Ectodermal cell (in vitro differentiated cells): Measurements from ENCODE around the gene PDCL3.

ENCODE experiments used
- H3K27ac ChIP-seq: 2 replicates; pipeline ENCODE4 v1.7.0; 2013; ENCODE audit warnings: mild to moderate bottlenecking, low read depth, low read length; ENCODE audit not compliant: insufficient read depth, poor library complexity, severe bottlenecking
- H3K27me3 ChIP-seq: 2 replicates; pipeline ENCODE4 v1.7.0; 2013; ENCODE audit warnings: mild to moderate bottlenecking, low read length; ENCODE audit not compliant: insufficient read depth, control insufficient read depth, poor library complexity, severe bottlenecking
- H3K36me3 ChIP-seq: one replicate; pipeline ENCODE4 v1.7.0; 2013; ENCODE audit warnings: low read length; ENCODE audit not compliant: control insufficient read depth, insufficient read depth
- H3K4me1 ChIP-seq: one replicate; pipeline ENCODE4 v1.7.0; 2013; ENCODE audit warnings: low read length; ENCODE audit not compliant: control insufficient read depth, insufficient read depth
- H3K4me3 ChIP-seq: 2 replicates; pipeline ENCODE4 v1.7.0; 2013; ENCODE audit warnings: low read depth, low read length, control low read depth; ENCODE audit not compliant: insufficient read depth
- H3K9me3 ChIP-seq: 2 replicates; pipeline ENCODE4 v1.7.0; 2013; ENCODE audit warnings: mild to moderate bottlenecking, low read length, moderate library complexity; ENCODE audit not compliant: control insufficient read depth
- WGBS, 2 experiments: methylation state at CpG; one replicate each; pipeline ENCODE4 v1.1.7; 2013; ENCODE audit warnings: missing lambda C conversion rate in 2 of 2; 5-methylcytosine and 5-hydroxymethylcytosine counted together

The PDCL3 gene

DNA sequence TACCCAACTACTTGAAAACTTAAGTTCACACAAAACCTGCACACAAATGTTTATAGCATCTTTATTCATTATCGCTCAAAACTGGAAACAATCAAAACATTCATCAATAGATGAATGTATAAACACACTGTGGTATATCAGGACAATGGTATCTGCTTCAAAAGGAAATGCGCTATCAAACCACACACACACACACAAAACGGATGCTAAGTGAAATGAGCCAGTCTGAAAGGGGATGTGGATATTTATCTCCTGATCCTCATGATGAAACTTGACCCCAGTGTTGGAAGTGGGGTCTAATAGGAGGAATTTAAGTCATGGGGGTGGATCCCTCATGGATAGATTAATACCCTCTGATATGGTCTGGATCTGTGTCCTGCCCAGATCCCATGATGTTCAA is 22.0 kb downstream of the PDCL3 start:
- H3K4me3 ChIP-seq: no peak overlapping the region
- H3K27me3 ChIP-seq: no peaks in the 10 kb centered on the region
- H3K36me3 ChIP-seq: no peaks in the 10 kb centered on the region
- no peaks in the 10 kb centered on the region for H3K9me3 ChIP-seq
- 64 to 100% methylated on average over 1 to 3 of the region's 3 CpGs for WGBS, 2 experiments
- no peak overlapping the region for H3K27ac ChIP-seq
- no peaks in the 10 kb centered on the region for H3K4me1 ChIP-seq

- H3K9me3 ChIP-seq: no peaks in the 10 kb centered on the region
- no peaks in the 10 kb centered on the region for H3K27me3 ChIP-seq
- no peak overlapping the region for H3K27ac ChIP-seq
- H3K4me3 ChIP-seq: no peak overlapping the region
- 85 to 95% methylated on average over 5 to 7 of the region's 7 CpGs for WGBS, 2 experiments
- no peaks in the 10 kb centered on the region for H3K36me3 ChIP-seq
- H3K4me1 ChIP-seq: no peaks in the 10 kb centered on the region
These were observed 25.4 kb downstream of the PDCL3 start for GRCh38 chr2:100588071-100588786.

- Histone ChIP-seq H3K9me3 (no peaks in the 10 kb centered on the region), H3K4me1 (no peaks in the 10 kb centered on the region), H3K27ac (no peak overlapping the region), H3K27me3 (no peaks in the 10 kb centered on the region), H3K4me3 (no peak overlapping the region), H3K36me3 (no peaks in the 10 kb centered on the region)
- WGBS, 2 experiments: 92% methylated on average over 3 of the region's 3 CpGs
These were observed 26.7 kb downstream of the PDCL3 start for GRCh38 chr2:100589527-100589926.

- Histone ChIP-seq H3K9me3 (no peaks in the 10 kb centered on the region), H3K4me1 (no peaks in the 10 kb centered on the region), H3K36me3 (no peaks in the 10 kb centered on the region), H3K27ac (no peak overlapping the region), H3K4me3 (no peak overlapping the region), H3K27me3 (no peaks in the 10 kb centered on the region)
- 89 to 98% methylated on average over 1 of the region's 1 CpG for WGBS, 2 experiments
These were observed 29.4 kb downstream of the PDCL3 start for GRCh38 chr2:100592226-100592625.

DNA sequence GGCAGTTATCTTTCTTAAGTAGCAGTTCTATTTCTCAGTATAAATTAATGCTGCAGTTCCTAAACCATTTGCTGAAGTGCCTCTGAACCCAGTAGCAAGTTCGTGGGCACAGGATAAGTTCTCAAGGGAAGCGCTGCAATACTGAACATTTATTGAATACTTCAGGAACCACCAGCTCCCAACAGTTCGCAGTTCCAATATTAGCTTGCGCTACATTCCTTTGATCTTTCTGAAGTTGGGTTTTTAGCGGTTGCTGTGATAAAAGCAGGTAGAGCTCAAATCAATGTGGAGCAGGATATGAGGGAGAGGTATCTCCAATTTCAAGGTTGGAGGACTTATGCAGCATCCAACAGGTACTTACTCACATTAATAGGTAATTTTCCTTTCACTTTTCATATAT is 33.7 kb downstream of the PDCL3 start:
- no peak overlapping the region for H3K4me3 ChIP-seq
- no peaks in the 10 kb centered on the region for H3K4me1 ChIP-seq
- no peaks in the 10 kb centered on the region for H3K36me3 ChIP-seq
- no peaks in the 10 kb centered on the region for H3K9me3 ChIP-seq
- WGBS, 2 experiments: 93 to 96% methylated on average over 5 of the region's 5 CpGs
- no peaks in the 10 kb centered on the region for H3K27me3 ChIP-seq
- no peak overlapping the region for H3K27ac ChIP-seq

GRCh38 chr2:100599566-100599965 is 36.8 kb downstream of the PDCL3 start:
- no peak overlapping the region for H3K4me3 ChIP-seq
- H3K27me3 ChIP-seq: no peaks in the 10 kb centered on the region
- H3K9me3 ChIP-seq: no peaks in the 10 kb centered on the region
- no peaks in the 10 kb centered on the region for H3K36me3 ChIP-seq
- WGBS, 2 experiments: 95 to 99% methylated on average over 3 of the region's 3 CpGs
- peaks cover 3% of the 10 kb centered on the region for H3K4me1 ChIP-seq
- no peak overlapping the region for H3K27ac ChIP-seq

- 66 to 74% methylated on average over 3 of the region's 3 CpGs for WGBS, 2 experiments
These were observed 38.9 kb downstream of the PDCL3 start for GRCh38 chr2:100601661-100602060.

GRCh38 chr2:100603414-100603813 is 40.6 kb downstream of the PDCL3 start:
- peaks cover 3% of the 10 kb centered on the region for H3K4me1 ChIP-seq
- no peaks in the 10 kb centered on the region for H3K9me3 ChIP-seq
- H3K27me3 ChIP-seq: no peaks in the 10 kb centered on the region
- H3K36me3 ChIP-seq: no peaks in the 10 kb centered on the region
- H3K4me3 ChIP-seq: no peak overlapping the region
- H3K27ac ChIP-seq: no peak overlapping the region
- WGBS, 2 experiments: 85 to 92% methylated on average over 7 of the region's 7 CpGs

More at GRCh38 chr2:100601661-100602060, 38.9 kb downstream of the PDCL3 start:
- H3K4me3 ChIP-seq: no peak overlapping the region
- H3K27me3 ChIP-seq: no peaks in the 10 kb centered on the region
- H3K36me3 ChIP-seq: no peaks in the 10 kb centered on the region
- H3K9me3 ChIP-seq: no peaks in the 10 kb centered on the region
- peaks cover 3% of the 10 kb centered on the region for H3K4me1 ChIP-seq
- no peak overlapping the region for H3K27ac ChIP-seq

DNA sequence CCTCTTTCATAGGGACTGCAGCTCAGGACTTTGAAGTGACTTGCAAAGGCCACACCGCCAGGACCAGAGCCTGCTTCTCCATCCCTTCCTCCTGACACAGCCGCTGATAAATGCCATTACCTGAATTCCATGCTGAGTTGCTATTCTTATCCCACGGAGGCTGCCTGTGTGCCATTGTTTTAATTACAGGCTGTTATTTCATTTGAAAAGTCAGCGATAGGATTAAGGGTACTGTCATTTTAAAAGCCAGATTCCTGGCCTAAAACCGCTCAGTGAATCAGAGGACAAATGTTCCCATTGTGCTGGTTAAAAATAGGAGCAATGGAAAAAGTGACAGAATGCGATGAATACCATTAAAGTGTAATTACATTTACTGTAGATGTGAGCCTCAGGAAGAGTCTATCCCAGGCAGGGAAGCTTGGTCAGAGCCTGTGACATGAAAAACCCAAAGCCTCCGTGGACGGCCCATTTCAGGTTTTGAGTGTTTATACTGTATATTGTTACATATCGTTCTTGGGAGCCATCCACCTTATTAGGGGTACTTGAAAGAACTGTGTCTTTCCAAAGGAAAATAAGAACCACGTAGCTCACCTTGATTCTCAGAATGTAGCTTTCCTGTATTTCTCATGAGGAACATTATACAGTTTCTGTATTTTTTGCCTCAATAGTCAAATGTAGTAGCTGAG is 41.3 kb downstream of the PDCL3 start:
- Histone ChIP-seq H3K27ac (no peak overlapping the region), H3K27me3 (no peaks in the 10 kb centered on the region), H3K9me3 (no peaks in the 10 kb centered on the region), H3K36me3 (no peaks in the 10 kb centered on the region), H3K4me1 (peaks cover 3% of the 10 kb centered on the region), H3K4me3 (no peak overlapping the region)
- WGBS, 2 experiments: 37 to 42% methylated on average over 10 of the region's 10 CpGs

DNA sequence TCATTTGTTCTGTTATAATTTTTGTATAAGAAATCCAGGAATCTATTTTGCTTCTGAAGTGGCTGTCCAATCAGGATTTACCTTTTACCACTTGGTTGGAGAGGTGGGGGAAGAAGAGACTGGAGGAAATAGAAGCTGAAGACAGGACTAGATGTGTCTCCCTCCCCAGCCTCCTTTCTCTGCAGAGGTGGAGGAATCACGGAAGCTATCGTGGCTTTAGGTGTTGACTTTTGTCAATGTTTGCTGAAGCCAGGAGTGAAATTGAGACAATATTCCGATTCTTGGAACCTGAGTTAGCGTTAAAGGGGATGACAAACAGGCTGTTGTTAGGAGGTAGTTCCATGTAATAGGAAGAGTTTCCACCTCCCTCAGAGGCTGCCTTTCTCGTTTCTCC is 43.5 kb downstream of the PDCL3 start:
- Histone ChIP-seq H3K27ac (no peak overlapping the region), H3K27me3 (no peaks in the 10 kb centered on the region), H3K4me3 (no peak overlapping the region), H3K4me1 (peaks cover 3% of the 10 kb centered on the region), H3K9me3 (no peaks in the 10 kb centered on the region), H3K36me3 (no peaks in the 10 kb centered on the region)
- WGBS, 2 experiments: 89 to 96% methylated on average over 5 of the region's 5 CpGs
